ES-I3 (cell line): ENCODE results near the gene APBA2.

Experiments
- H3K36me3 ChIP-seq: 2 replicates; pipeline ENCODE4 v1.6.1; 2013; ENCODE audit warnings: mild to moderate bottlenecking, low read length, control low read depth, moderate library complexity; ENCODE audit not compliant: insufficient read depth
- H3K4me1 ChIP-seq: 2 replicates; pipeline ENCODE4 v1.6.1; 2013; ENCODE audit warnings: mild to moderate bottlenecking, control low read depth, low read length; ENCODE audit not compliant: insufficient read depth
- H3K9ac ChIP-seq: 2 replicates; pipeline ENCODE4 v1.6.1; 2013; ENCODE audit warnings: low read depth, mild to moderate bottlenecking, low read length, moderate library complexity
- H3K9me3 ChIP-seq: 2 replicates; pipeline ENCODE4 v1.6.1; 2013; ENCODE audit warnings: mild to moderate bottlenecking, low read length, moderate library complexity; ENCODE audit not compliant: control insufficient read depth, insufficient read depth

APBA2 gene

DNA sequence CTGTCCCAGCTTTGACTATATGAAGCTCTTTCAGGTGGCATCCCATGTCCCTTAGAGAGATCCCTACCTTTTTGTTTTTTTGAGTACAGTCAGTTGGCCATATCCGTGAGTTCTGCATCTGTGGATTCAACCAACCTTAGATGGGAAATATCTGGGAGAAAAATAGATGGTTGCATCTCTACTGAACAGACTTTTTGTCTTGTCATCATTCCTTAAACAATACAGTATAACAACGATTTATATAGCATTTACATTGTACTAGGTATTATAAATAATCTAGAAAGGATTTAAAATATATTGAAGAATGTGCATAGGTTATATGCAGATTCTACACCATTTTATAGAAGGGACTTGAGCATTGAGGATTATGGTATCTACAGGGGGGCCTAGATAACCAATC lies 65.1 kb downstream of the APBA2 start:
- Histone ChIP-seq H3K4me1 (peaks cover 16% of the 10 kb centered on the region), H3K36me3 (no peaks in the 10 kb centered on the region), H3K9ac (no peak overlapping the region), H3K9me3 (no peaks in the 10 kb centered on the region)

DNA sequence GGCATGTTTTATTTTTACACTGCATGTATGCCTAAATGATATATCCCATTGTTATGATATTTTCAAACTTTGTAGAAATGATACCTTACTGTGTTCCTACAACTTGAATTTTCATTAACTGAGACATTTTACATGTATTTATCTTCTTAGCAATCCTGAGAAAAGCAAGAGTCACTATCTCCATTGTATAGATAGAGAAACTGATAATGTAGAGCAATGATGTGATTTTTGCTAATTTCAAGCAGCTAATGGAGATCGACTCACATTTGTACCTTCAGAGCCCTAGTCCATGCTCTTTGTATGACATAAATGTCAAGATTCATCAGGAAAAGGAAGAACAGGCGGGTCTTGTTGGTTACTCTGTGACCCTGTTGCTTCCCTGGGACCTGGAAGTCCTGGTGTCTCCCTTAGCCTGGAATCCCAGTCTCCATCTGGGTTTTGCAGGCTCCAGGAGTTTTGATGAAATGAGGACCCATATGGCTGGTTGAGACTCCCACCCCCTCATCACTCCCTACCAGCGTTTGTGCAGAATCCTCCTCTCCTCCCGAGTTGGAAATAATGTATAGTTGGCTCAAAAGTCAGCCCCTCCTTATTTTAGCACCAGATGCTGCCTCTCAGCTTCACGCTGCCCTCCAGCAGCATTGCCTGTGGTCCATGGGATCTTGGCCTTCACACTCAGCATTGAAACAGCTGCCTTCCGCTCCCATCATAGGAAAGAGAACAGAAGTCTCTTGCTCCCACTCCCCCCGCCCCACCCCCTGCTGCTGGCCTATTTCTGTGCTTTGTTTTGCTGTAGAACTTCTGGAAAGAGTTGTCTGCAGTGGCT lies 67.1 kb downstream of the APBA2 start:
- Histone ChIP-seq H3K36me3 (no peaks in the 10 kb centered on the region), H3K9ac (no peak overlapping the region), H3K9me3 (no peaks in the 10 kb centered on the region), H3K4me1 (peaks cover 16% of the 10 kb centered on the region)

- no peaks in the 10 kb centered on the region for H3K36me3 ChIP-seq
- peaks cover 16% of the 10 kb centered on the region for H3K4me1 ChIP-seq
- H3K9me3 ChIP-seq: no peaks in the 10 kb centered on the region
- H3K9ac ChIP-seq: no peak overlapping the region
Measured at GRCh38 chr15:28953573-28954195, 67.9 kb downstream of the APBA2 start.

- Histone ChIP-seq H3K36me3 (no peaks in the 10 kb centered on the region), H3K9me3 (no peaks in the 10 kb centered on the region), H3K4me1 (peaks cover 16% of the 10 kb centered on the region), H3K9ac (no peak overlapping the region)
Measured at GRCh38 chr15:28954466-28955159, 68.8 kb downstream of the APBA2 start.

DNA sequence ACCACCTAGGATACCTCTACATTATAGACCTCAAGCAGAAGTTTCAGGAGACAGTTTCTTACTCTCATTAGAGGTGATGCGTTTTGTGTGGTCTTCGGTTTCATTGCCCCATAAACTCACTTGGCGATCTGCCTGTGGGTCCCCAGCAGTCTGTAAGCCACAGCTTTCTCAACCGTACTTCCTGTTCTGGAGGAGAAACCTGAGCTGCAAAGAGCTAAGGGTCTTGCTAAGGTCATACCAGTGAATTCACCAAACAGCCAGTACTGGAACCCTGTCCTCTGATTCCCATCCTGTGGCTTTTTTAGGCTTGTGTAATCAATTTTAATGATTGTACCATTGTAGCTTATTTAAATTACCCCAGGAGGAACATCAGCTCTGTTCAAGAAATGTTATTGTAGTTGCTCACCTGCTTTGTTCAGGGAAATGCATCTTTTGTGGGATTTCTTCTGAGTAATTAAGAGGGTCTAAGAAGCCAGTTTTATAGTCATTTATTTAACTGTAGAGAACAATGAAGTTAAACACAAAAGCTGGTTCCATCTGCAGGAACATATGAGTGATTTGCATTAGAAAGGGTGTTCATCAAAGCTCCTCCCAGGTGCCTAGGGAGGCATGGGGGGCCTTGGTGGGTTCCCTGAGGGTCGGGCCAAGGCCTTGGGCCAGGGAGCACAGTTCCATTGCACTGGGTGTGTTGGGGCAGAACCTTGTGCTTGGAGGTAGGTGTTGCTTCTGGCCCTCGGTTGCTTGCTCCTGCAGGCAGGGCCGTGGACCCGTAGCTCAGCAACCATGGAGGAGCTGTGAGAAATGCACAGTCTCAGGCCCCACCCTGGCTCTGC lies 69.6 kb downstream of the APBA2 start:
- no peak overlapping the region for H3K9ac ChIP-seq
- no peaks in the 10 kb centered on the region for H3K36me3 ChIP-seq
- H3K9me3 ChIP-seq: no peaks in the 10 kb centered on the region
- H3K4me1 ChIP-seq: peaks cover 16% of the 10 kb centered on the region

DNA sequence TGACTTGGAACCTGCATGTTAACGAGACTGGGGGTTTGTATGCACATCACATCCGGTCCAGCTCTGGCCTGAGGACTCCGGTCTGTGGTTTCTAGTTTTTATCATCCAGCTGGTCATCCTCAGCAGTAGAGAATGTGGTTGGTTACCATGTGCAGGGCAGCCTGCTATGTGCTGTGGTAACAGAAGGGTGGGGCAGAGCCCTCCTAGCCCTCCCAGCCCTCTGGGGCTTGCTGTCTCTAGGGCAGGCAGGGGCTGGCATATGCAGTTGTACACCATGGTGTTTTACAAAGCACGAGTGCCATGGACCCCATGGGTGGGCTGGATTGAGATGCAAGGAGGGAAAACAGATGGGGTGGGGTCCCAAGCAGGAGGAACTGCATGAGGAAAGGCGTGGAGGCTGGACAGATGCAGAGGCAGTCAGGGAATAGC lies 70.2 kb downstream of the APBA2 start:
- no peaks in the 10 kb centered on the region for H3K36me3 ChIP-seq
- H3K9me3 ChIP-seq: no peaks in the 10 kb centered on the region
- no peak overlapping the region for H3K9ac ChIP-seq
- H3K4me1 ChIP-seq: peaks cover 16% of the 10 kb centered on the region

DNA sequence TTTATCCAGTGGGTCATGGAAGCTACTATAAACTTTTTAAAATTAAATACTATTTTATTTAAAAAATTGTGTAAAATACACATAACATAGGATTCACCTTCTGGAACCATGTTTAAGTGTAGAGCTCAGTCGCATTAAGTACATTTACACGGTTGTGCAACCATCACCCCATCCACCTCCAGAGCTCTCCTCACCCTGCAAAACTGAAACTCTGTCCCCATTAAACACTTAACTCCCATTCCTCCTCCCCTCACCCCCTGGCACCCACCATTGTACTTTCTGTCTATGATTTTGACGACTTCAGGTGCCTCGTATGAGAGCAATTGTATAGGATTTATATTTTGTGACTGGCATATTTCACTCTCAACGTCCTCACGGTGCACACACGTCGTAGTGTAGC lies 70.7 kb downstream of the APBA2 start:
- Histone ChIP-seq H3K4me1 (peaks cover 16% of the 10 kb centered on the region), H3K9me3 (no peaks in the 10 kb centered on the region), H3K36me3 (no peaks in the 10 kb centered on the region), H3K9ac (no peak overlapping the region)

- Histone ChIP-seq H3K9me3 (no peaks in the 10 kb centered on the region), H3K9ac (no peak overlapping the region), H3K36me3 (no peaks in the 10 kb centered on the region)
Measured at GRCh38 chr15:28957606-28958498, 72.1 kb downstream of the APBA2 start.

DNA sequence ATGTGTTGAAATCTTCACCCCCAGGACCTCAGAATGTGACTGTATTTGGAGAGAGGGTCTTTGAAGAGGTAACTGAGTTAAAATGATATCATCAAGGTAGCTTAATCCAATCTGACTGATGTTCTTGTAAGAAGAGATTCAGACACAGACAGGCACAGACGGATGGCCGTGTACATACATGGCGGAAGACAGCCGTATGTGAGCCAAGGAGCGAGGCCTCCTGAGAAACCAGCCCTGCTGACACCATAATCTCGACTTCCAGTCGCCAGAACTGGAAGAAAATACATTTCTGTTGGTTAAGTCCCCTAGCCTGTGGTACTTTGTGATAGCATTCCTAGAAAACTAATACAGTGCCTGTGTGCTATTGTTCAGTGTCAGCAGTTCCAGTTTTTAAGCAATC lies 73.6 kb downstream of the APBA2 start:
- Histone ChIP-seq H3K4me1 (peaks cover 14% of the 10 kb centered on the region), H3K9ac (no peak overlapping the region), H3K36me3 (no peaks in the 10 kb centered on the region; the same call in 1 of the 2 replicates), H3K9me3 (no peaks in the 10 kb centered on the region)

More at GRCh38 chr15:28957606-28958498, 72.1 kb downstream of the APBA2 start:
- peaks cover 16% of the 10 kb centered on the region for H3K4me1 ChIP-seq

DNA sequence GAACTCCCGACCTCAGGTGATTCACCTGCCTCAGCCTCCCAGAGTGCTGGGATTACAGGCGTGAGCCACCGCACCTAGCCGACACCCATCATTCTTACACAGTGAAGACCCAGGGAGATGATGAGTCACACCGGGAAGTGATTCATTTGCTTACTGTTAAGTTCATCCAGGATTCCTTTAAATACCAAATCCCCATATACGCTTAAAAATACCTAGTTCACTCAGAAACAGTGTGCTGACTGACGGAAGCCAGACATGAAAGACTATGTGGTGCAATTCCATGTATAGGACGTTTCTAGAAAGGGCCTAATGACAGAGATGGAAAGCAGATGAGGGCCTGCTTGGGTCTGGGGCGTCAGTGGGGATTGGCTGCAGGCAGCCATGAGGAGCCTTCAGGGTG lies 75.2 kb downstream of the APBA2 start:
- Histone ChIP-seq H3K9me3 (no peaks in the 10 kb centered on the region), H3K9ac (peak overlapping the region; percentile 24; the same call in 1 of the 2 replicates), H3K36me3 (no peaks in the 10 kb centered on the region; the same call in 1 of the 2 replicates), H3K4me1 (no peaks in the 10 kb centered on the region)

DNA sequence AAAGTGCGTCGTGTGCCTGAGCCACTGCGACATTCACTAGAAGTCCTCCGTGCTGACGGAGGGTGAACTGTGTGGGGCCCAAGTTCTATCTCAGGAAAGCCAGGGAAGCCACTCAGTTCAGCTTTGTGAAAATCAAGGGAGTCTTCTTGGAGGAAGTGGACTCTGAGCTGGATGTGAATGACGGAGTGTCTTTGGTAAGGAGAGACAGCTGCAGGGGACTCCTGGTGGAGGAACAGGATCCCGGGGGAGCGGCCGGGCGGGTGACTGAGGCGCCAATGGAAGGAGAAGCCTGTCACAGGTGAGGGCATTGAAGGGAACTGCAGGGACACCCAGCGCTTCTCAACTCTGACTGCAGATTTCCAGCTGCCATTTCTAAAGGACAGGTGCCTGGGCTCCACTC lies 75.6 kb downstream of the APBA2 start:
- Histone ChIP-seq H3K9ac (peak overlapping the region; percentile 24; the same call in 1 of the 2 replicates), H3K36me3 (no peaks in the 10 kb centered on the region; the same call in 1 of the 2 replicates), H3K9me3 (no peaks in the 10 kb centered on the region), H3K4me1 (no peaks in the 10 kb centered on the region)

GRCh38 chr15:28962851-28963710 lies 77.3 kb downstream of the APBA2 start:
- no peaks in the 10 kb centered on the region for H3K4me1 ChIP-seq
- no peaks in the 10 kb centered on the region; the same call in 1 of the 2 replicates for H3K36me3 ChIP-seq
- no peaks in the 10 kb centered on the region for H3K9me3 ChIP-seq
- H3K9ac ChIP-seq: no peak overlapping the region
